Muscle layer of colon (tissue), 2 donors: ENCODE results near the gene HUNK.

Experiments used
- H3K27ac ChIP-seq: one replicate; pipeline ENCODE4 v1.7.0; 2013; ENCODE audit warnings: low read depth, mild to moderate bottlenecking, low read length, moderate library complexity
- H3K27me3 ChIP-seq, 2 donors: one replicate each; pipeline ENCODE4 v1.7.0; 2013; ENCODE audit warnings: low read length in 2 of 2, mild to moderate bottlenecking in 2 of 2; ENCODE audit not compliant: insufficient read depth in 2 of 2, control insufficient read depth in 1 of 2
- H3K36me3 ChIP-seq: one replicate; pipeline ENCODE4 v1.7.0; 2013; ENCODE audit warnings: mild to moderate bottlenecking, low read length; ENCODE audit not compliant: insufficient read depth
- H3K4me1 ChIP-seq: one replicate; pipeline ENCODE4 v1.7.0; 2013; ENCODE audit warnings: mild to moderate bottlenecking, low read length; ENCODE audit not compliant: insufficient read depth
- H3K4me3 ChIP-seq, 2 donors: one replicate each; pipeline ENCODE4 v1.7.0; 2013; ENCODE audit warnings: low read length in 2 of 2, low read depth in 1 of 2, mild to moderate bottlenecking in 1 of 2, moderate library complexity in 1 of 2
- H3K9ac ChIP-seq: one replicate; pipeline ENCODE4 v1.7.0; 2013; ENCODE audit warnings: low read length
- H3K9me3 ChIP-seq: one replicate; pipeline ENCODE4 v1.7.0; 2013; ENCODE audit warnings: mild to moderate bottlenecking, low read length
- donor health status: abdominal sarcoma.
- donor health status: Adenocarcinoma of cecum.

The HUNK gene

GRCh38 chr21:31898933-31899630 is 26.3 kb downstream of the HUNK start:
- no peaks in the 10 kb centered on the region for H3K9me3 ChIP-seq
- H3K9ac ChIP-seq = no peak overlapping the region
- no peak overlapping the region for H3K4me3 ChIP-seq
- H3K27me3 ChIP-seq = no peaks in the 10 kb centered on the region
- no peak overlapping the region for H3K27ac ChIP-seq
- H3K36me3 ChIP-seq = no peaks in the 10 kb centered on the region
- no peaks in the 10 kb centered on the region for H3K4me1 ChIP-seq

- H3K27ac ChIP-seq = no peak overlapping the region
- no peaks in the 10 kb centered on the region for H3K36me3 ChIP-seq
- H3K27me3 ChIP-seq = no peaks in the 10 kb centered on the region
- H3K4me3 ChIP-seq = no peak overlapping the region
- no peaks in the 10 kb centered on the region for H3K4me1 ChIP-seq
- no peaks in the 10 kb centered on the region for H3K9me3 ChIP-seq
- H3K9ac ChIP-seq = no peak overlapping the region
These were observed 27.5 kb downstream of the HUNK start for GRCh38 chr21:31900121-31900895.

- no peaks in the 10 kb centered on the region for H3K4me1 ChIP-seq
- H3K27me3 ChIP-seq = no peaks in the 10 kb centered on the region
These were observed 28.5 kb downstream of the HUNK start for GRCh38 chr21:31901315-31901714.

GRCh38 chr21:31902438-31902837 is 29.6 kb downstream of the HUNK start:
- Histone ChIP-seq H3K4me1 (no peaks in the 10 kb centered on the region), H3K9me3 (no peaks in the 10 kb centered on the region), H3K27ac (no peak overlapping the region), H3K36me3 (no peaks in the 10 kb centered on the region), H3K4me3 (no peak overlapping the region), H3K27me3 (no peaks in the 10 kb centered on the region), H3K9ac (no peak overlapping the region)

More at GRCh38 chr21:31901315-31901714, 28.5 kb downstream of the HUNK start:
- no peak overlapping the region for H3K27ac ChIP-seq
- H3K9me3 ChIP-seq = no peaks in the 10 kb centered on the region
- H3K9ac ChIP-seq = no peak overlapping the region
- no peaks in the 10 kb centered on the region for H3K36me3 ChIP-seq
- H3K4me3 ChIP-seq = no peak overlapping the region

- H3K4me3 ChIP-seq = no peak overlapping the region
- no peaks in the 10 kb centered on the region for H3K4me1 ChIP-seq
- no peak overlapping the region for H3K9ac ChIP-seq
- H3K36me3 ChIP-seq = no peaks in the 10 kb centered on the region
- H3K27ac ChIP-seq = no peak overlapping the region
- H3K27me3 ChIP-seq = no peaks in the 10 kb centered on the region
- no peaks in the 10 kb centered on the region for H3K9me3 ChIP-seq
These were observed 31.1 kb downstream of the HUNK start for GRCh38 chr21:31903896-31904295.

- Histone ChIP-seq H3K4me3 (no peak overlapping the region), H3K27me3 (no peaks in the 10 kb centered on the region), H3K4me1 (peaks cover 4% of the 10 kb centered on the region), H3K9ac (no peak overlapping the region), H3K27ac (no peak overlapping the region), H3K9me3 (no peaks in the 10 kb centered on the region), H3K36me3 (no peaks in the 10 kb centered on the region)
These were observed 33.0 kb downstream of the HUNK start for GRCh38 chr21:31905503-31906451.

- Histone ChIP-seq H3K4me3 (no peak overlapping the region), H3K9ac (no peak overlapping the region)
These were observed 35.5 kb downstream of the HUNK start for GRCh38 chr21:31908106-31909031.

GRCh38 chr21:31909153-31910073 is 36.6 kb downstream of the HUNK start:
- Histone ChIP-seq H3K4me3 (no peak overlapping the region), H3K9ac (no peak overlapping the region), H3K4me1 (peaks cover 4% of the 10 kb centered on the region), H3K27me3 (no peaks in the 10 kb centered on the region), H3K27ac (no peak overlapping the region), H3K9me3 (no peaks in the 10 kb centered on the region), H3K36me3 (no peaks in the 10 kb centered on the region)

More at GRCh38 chr21:31908106-31909031, 35.5 kb downstream of the HUNK start:
- peaks cover 4% of the 10 kb centered on the region for H3K4me1 ChIP-seq
- no peaks in the 10 kb centered on the region for H3K36me3 ChIP-seq
- no peak overlapping the region for H3K27ac ChIP-seq
- no peaks in the 10 kb centered on the region for H3K9me3 ChIP-seq
- H3K27me3 ChIP-seq = no peaks in the 10 kb centered on the region

- H3K27ac ChIP-seq = no peak overlapping the region
- no peak overlapping the region for H3K4me3 ChIP-seq
- no peak overlapping the region for H3K9ac ChIP-seq
- H3K9me3 ChIP-seq = no peaks in the 10 kb centered on the region
- no peaks in the 10 kb centered on the region for H3K27me3 ChIP-seq
- no peaks in the 10 kb centered on the region for H3K36me3 ChIP-seq
- H3K4me1 ChIP-seq = peaks cover 4% of the 10 kb centered on the region
These were observed 37.3 kb downstream of the HUNK start for GRCh38 chr21:31910074-31910470.
